HepG2 (cell line): ENCODE results near the gene LGALS4. TPM values are rescaled to one million over a fixed set of nuclear protein-coding genes. Genes with fewer than 3 reads are reported as not detected.

Experiments used
- ATAC-seq: fragments of 200-7000 bp; cut with Tn5 transposase; 3 replicates; pipeline ENCODE4 v1.9.1; 2020; ENCODE audit warnings: mild to moderate bottlenecking, moderate library complexity
- BruUV-seq: library from RNA; stranded (reverse); fragments of 400-500 nt; replicated peaks from 2 replicates; lab custom pipeline; 2021; lab: Mats Ljungman, UMichigan
- CTCF ChIA-PET: fragments of 300-600 bp; formaldehyde crosslinking; extraction: SDS; loops from one replicate; lab custom pipeline; 2021; ENCODE audit warnings: low total read pairs, inconsistent platforms, low intra/inter-chr PET ratio; lab: Yijun Ruan, JAX
- POLR2A ChIA-PET: fragments of 350-600 bp; sonication (Branson Sonifier 250); formaldehyde crosslinking; loops from one replicate; lab custom pipeline; 2020; ENCODE audit warnings: antibody characterized with exemption, inconsistent platforms; lab: Yijun Ruan, JAX
- DNase-seq: peaks from one replicate; pipeline ENCODE4 v3.0.0-alpha.2; 2015; ENCODE audit warnings: low spot score
- FAIRE-seq: peaks from 3 replicates; lab custom pipeline; 2011; peaks lifted over from hg19 to GRCh38; lab: Jason Lieb, UNC
- H2AFZ ChIP-seq: one replicate; pipeline ENCODE4 v1.6.1; 2011; ENCODE audit warnings: low read length, inconsistent platforms
- H3K27ac ChIP-seq: fragments of 300-600 bp; 3 replicates; pipeline ENCODE4 v1.8.0; 2011; ENCODE audit warnings: mixed run types, mild to moderate bottlenecking, mixed read lengths, low read length, inconsistent platforms; ENCODE audit not compliant: insufficient read depth; ENCODE audit errors: extremely low read length
- H3K27me3 ChIP-seq, 2 experiments: fragments of 200-600 bp in 1 of 2; 2 replicates in 1 of 2; 3 replicates in 1 of 2; pipeline versions ENCODE4 v1.6.0 to v1.8.0; 2011; ENCODE audit warnings: low read length in 2 of 2, mild to moderate bottlenecking in 2 of 2, moderate library complexity in 2 of 2, inconsistent platforms in 1 of 2; ENCODE audit not compliant: insufficient read depth in 2 of 2, control insufficient read depth in 1 of 2
- H3K36me3 ChIP-seq, 2 experiments: fragments of 200-600 bp in 1 of 2; replicated peaks in 1 of 2; 2 replicates in 1 of 2; 3 replicates in 1 of 2; pipeline versions ENCODE4 v1.5.1 to v1.8.0; 2011; ENCODE audit warnings: low read length in 2 of 2, inconsistent platforms in 1 of 2; ENCODE audit not compliant: insufficient read depth in 2 of 2, control insufficient read depth in 1 of 2
- H3K4me1 ChIP-seq: 2 replicates; pipeline ENCODE4 v1.5.1; 2012; ENCODE audit warnings: low read length, inconsistent platforms; ENCODE audit not compliant: insufficient read depth
- H3K4me2 ChIP-seq: 2 replicates; pipeline ENCODE4 v1.6.0; 2011; ENCODE audit warnings: low read depth, low read length, inconsistent platforms
- H3K4me3 ChIP-seq, 3 experiments: fragments of 200-600 bp in 1 of 3; sonication (generic), shearing (Covaris generic) in 1 of 3; replicated peaks in 1 of 3; 2 replicates each; pipeline ENCODE4 v1.5.1; 2011 to 2016; ENCODE audit warnings: low read length in 3 of 3, inconsistent platforms in 2 of 3, low read depth in 2 of 3, mild to moderate bottlenecking in 2 of 3, control low read depth in 1 of 3, mixed read lengths in 1 of 3; ENCODE audit not compliant: insufficient read depth in 1 of 3
- H3K79me2 ChIP-seq: one replicate; pipeline ENCODE4 v1.6.1; 2011; ENCODE audit warnings: low read length, inconsistent platforms; ENCODE audit not compliant: insufficient read depth
- H3K9ac ChIP-seq: 2 replicates; pipeline ENCODE4 v1.6.0; 2011; ENCODE audit warnings: mild to moderate bottlenecking, low read depth, low read length, inconsistent platforms; ENCODE audit not compliant: insufficient read depth
- H3K9me3 ChIP-seq: 2 replicates; pipeline ENCODE4 v1.5.1; 2012; ENCODE audit warnings: mild to moderate bottlenecking, low read length
- H4K20me1 ChIP-seq: 2 replicates; pipeline ENCODE4 v1.6.0; 2011; ENCODE audit warnings: inconsistent platforms, mild to moderate bottlenecking, low read length, moderate library complexity; ENCODE audit not compliant: insufficient read depth
- ARHGAP35 ChIP-seq: sonication (generic); formaldehyde crosslinking; IDR thresholded peaks from 2 replicates; pipeline ENCODE4 v1.9.0; 2022; ENCODE audit warnings: mild to moderate bottlenecking, inconsistent platforms, moderate library complexity, missing genetic modification reagents, borderline replicate concordance
- EEA1 ChIP-seq: sonication (generic); formaldehyde crosslinking; IDR thresholded peaks from 2 replicates; pipeline ENCODE4 v1.5.1; 2020; ENCODE audit warnings: mild to moderate bottlenecking, missing genetic modification reagents, borderline replicate concordance
- ERF ChIP-seq: IDR thresholded peaks from 2 replicates; pipeline ENCODE4 v1.6.1; 2018; ENCODE audit warnings: missing biosample characterization, missing genetic modification reagents
- ETV5 ChIP-seq: IDR thresholded peaks from 2 replicates; pipeline ENCODE4 v1.6.1; 2018; ENCODE audit warnings: missing biosample characterization, missing genetic modification reagents, inconsistent platforms, borderline replicate concordance
- GABPA ChIP-seq, 2 experiments: IDR thresholded peaks; 2 replicates each; pipeline ENCODE4 v1.6.1; 2011 to 2016; ENCODE audit warnings: low read depth in 2 of 2, low read length in 1 of 2, missing biosample characterization in 1 of 2, missing genetic modification characterization in 1 of 2
- GZF1 ChIP-seq: sonication (generic); formaldehyde crosslinking; IDR thresholded peaks from 2 replicates; pipeline ENCODE4 v1.5.1; 2020; ENCODE audit warnings: mild to moderate bottlenecking, missing genetic modification reagents
- HNRNPH1 ChIP-seq: fragments of 200-400 bp; formaldehyde crosslinking; optimal IDR thresholded peaks from 2 replicates; pipeline ENCODE3; 2017; ENCODE audit warnings: mild to moderate bottlenecking, low read depth, low read length
- MYC ChIP-seq: sonication (generic); formaldehyde crosslinking; IDR thresholded peaks from 2 replicates; pipeline ENCODE4 v1.9.0; 2021; ENCODE audit warnings: missing genetic modification reagents, borderline replicate concordance
- NFAT5 ChIP-seq: sonication (generic); formaldehyde crosslinking; IDR thresholded peaks from 2 replicates; pipeline ENCODE4 v1.4.0; 2020; ENCODE audit warnings: missing genetic modification reagents
- NKX3-1 ChIP-seq: sonication (generic); formaldehyde crosslinking; IDR thresholded peaks from 2 replicates; pipeline ENCODE4 v1.5.0; 2020; ENCODE audit warnings: missing genetic modification reagents
- NR1H2 ChIP-seq: sonication (generic); formaldehyde crosslinking; IDR thresholded peaks from 2 replicates; pipeline ENCODE4 v1.8.1; 2022; ENCODE audit warnings: low read depth, missing genetic modification reagents, borderline replicate concordance
- NR2C2 ChIP-seq: sonication (generic); formaldehyde crosslinking; IDR thresholded peaks from 2 replicates; pipeline ENCODE4 v1.4.0; 2020; ENCODE audit warnings: missing genetic modification reagents, mild to moderate bottlenecking, moderate library complexity, borderline replicate concordance
- ZNF3 ChIP-seq: IDR thresholded peaks from 2 replicates; pipeline ENCODE4 v1.7.0; 2017; ENCODE audit warnings: inconsistent platforms
- ZNF33A ChIP-seq: sonication (generic); formaldehyde crosslinking; IDR thresholded peaks from 2 replicates; pipeline ENCODE4 v1.5.1; 2020; ENCODE audit warnings: missing genetic modification reagents, mild to moderate bottlenecking, moderate library complexity, borderline replicate concordance
- WGBS: methylation state at CpG from one replicate; pipeline ENCODE4 v1.1.6; 2017; ENCODE audit warnings: low lambda C conversion rate; 5-methylcytosine and 5-hydroxymethylcytosine counted together
- in situ Hi-C: cut with HindIII; loops from 2 replicates; pipeline ENCODE4 v1.10.0; 2017; ENCODE audit warnings: low pct_unique_long_range_greater_than_20kb; ENCODE audit not compliant: extremely low pct_ligation_motif_present
- intact Hi-C: fragments of 100-400 bp; cut with micrococcal nuclease; formaldehyde crosslinking; loops from one replicate; pipeline ENCODE4 v1.10.0; 2022; ENCODE audit not compliant: unreplicated experiment
- polyA plus RNA-seq, 8 experiments: library from polyadenylated mRNA; depleted of rRNA in 3 of 8; stranded (reverse) in 7 of 8; unstranded in 1 of 8; fragments of >200 nt; fragmentation: Illumina TruSeq in 4 of 8; extraction: Trizol in 4 of 8; gene quantifications; 2 replicates each; pipeline versions ENCODE4 v1.2.1 to v1.2.3, GENCODE V29; 2011 to 2016; ENCODE audit warnings: low read depth in 4 of 8, missing spikeins in 1 of 8, mixed read lengths in 1 of 8; ENCODE audit not compliant: insufficient read depth in 1 of 8
- total RNA-seq, 5 experiments: library from RNA; depleted of rRNA; stranded (reverse); fragments of >200 nt; fragmentation: Illumina TruSeq; extraction: Trizol; gene quantifications; 2 replicates each; pipeline ENCODE4 v1.2.3, GENCODE V29; 2016; ENCODE audit warnings: low read depth in 1 of 5

The LGALS4 gene
- total and polyA plus RNA-seq, 2 of the 13 experiments (the other 11 are each of a cell fraction or from before 2014, with no cell fraction given), result 0.24 to 0.71 TPM

- Histone ChIP-seq H3K27me3 (no peaks in the 10 kb centered on the region), H3K36me3 (no peaks in the 10 kb centered on the region), H3K9ac (no peak overlapping the region), H3K4me1 (peaks cover 25% of the 10 kb centered on the region), H3K4me2 (no peak overlapping the region; the same call in 1 of the 2 replicates), H3K27ac (no peak overlapping the region), H2AFZ (no peak overlapping the region), H3K79me2 (no peaks in the 10 kb centered on the region), H3K9me3 (no peaks in the 10 kb centered on the region), H4K20me1 (no peaks in the 10 kb centered on the region), H3K4me3 (no peak overlapping the region)
- intact Hi-C loops, result no loop called here
- no peak for DNase-seq
- ChIA-PET POLR2A (interaction anchor here (0.6 kb wide), 1 partner anchor 375 kb away, joined by 3 read pairs; no protein-coding TSS in a partner anchor), CTCF (no interaction called here)
- no peak for ATAC-seq
- no TSS peak for BruUV-seq
- in situ Hi-C loops, result no loop called here
- 0 out of 2 replicates have a peak, but pooled peaks have one; percentile 19 for TF ChIP-seq ETV5 (CRISPR knock-in tag)
- TF ChIP-seq GABPA (IDR thresholded peaks at IDR 0.05; ENCODE audit: low read depth, low read length), result no peak
- peak; percentile 73 for TF ChIP-seq GABPA (CRISPR knock-in tag; IDR thresholded peaks at IDR 0.05; ENCODE audit: low read depth)
- peak; percentile 67; the same call in 1 of the 2 replicates for TF ChIP-seq NR2C2 (CRISPR knock-in tag)
- no peak for TF ChIP-seq ZNF3 (CRISPR knock-in tag)
- 67% methylated on average over 1 of the region's 1 CpG for WGBS
- FAIRE-seq, result no peak
Observed at GRCh38 chr19:38805180-38805579, 7.6 kb downstream of the LGALS4 start.

GRCh38 chr19:38803543-38803942 lies 9.2 kb downstream of the LGALS4 start:
- Histone ChIP-seq H3K4me3 (no peak overlapping the region), H3K27ac (no peak overlapping the region), H3K9me3 (no peaks in the 10 kb centered on the region), H3K4me2 (no peak overlapping the region), H2AFZ (no peak overlapping the region), H3K79me2 (no peaks in the 10 kb centered on the region), H3K36me3 (no peaks in the 10 kb centered on the region), H4K20me1 (no peaks in the 10 kb centered on the region), H3K9ac (no peak overlapping the region), H3K27me3 (no peaks in the 10 kb centered on the region), H3K4me1 (peaks cover 31% of the 10 kb centered on the region)
- intact Hi-C loops, result no loop called here
- no TSS peak for BruUV-seq
- 72% methylated on average over 10 of the region's 10 CpGs for WGBS
- DNase-seq, result no peak
- ATAC-seq, result no peak
- in situ Hi-C loops, result no loop called here
- ChIA-PET CTCF (no interaction called here), POLR2A (interaction anchor here (0.8 kb wide), 1 partner anchor 35 kb away, joined by 3 read pairs; no protein-coding TSS in a partner anchor)
- no peak for FAIRE-seq
- TF ChIP-seq EEA1 (no peak), HNRNPH1 (no peak), ARHGAP35 (CRISPR knock-in tag) (no peak), NKX3-1 (CRISPR knock-in tag) (no peak), GZF1 (CRISPR knock-in tag) (no peak), NFAT5 (no peak), NR1H2 (CRISPR knock-in tag) (no peak), ERF (CRISPR knock-in tag) (no peak), ZNF33A (no peak), MYC (CRISPR knock-in tag) (no peak)
